ENCODE results near the gene MAP3K4.

GRCh38 chr6:160967833-160968232 is 23.7 kb upstream of the MAP3K4 start:
- TF ChIP-seq POLR2AphosphoS5 (IDR thresholded peaks at IDR 0.05; ENCODE audit: low read depth, low read length) (no peak), POLR2A (IDR thresholded peaks at IDR 0.05; ENCODE audit: low read depth, low read length) (no peak), TAF1 (IDR thresholded peaks at IDR 0.05; ENCODE audit: borderline replicate concordance, low read depth, low read length) (no peak)

Data from GM12892 (cell line).